Hindlimb muscle (tissue), 1 donor: ENCODE measurements around the gene ABCA13. TPM values are rescaled to one million over a fixed set of nuclear protein-coding genes. Genes with fewer than 3 reads are reported as not detected.
A peak's percentile ranks its signal among the peaks of the same experiment; 100 is the strongest.

Experiments
- DNase-seq: peaks from one replicate; pipeline ENCODE4 v3.0.0-alpha.2; 2013
- polyA plus RNA-seq: library from polyadenylated mRNA; unstranded; fragments of 120-200 nt; gene quantifications from one replicate; pipeline ENCODE4 v1.2.1, GENCODE V29; 2013; ENCODE audit not compliant: insufficient read length

Gene ABCA13
- polyA plus RNA-seq, 1 donor = 0.10 TPM

DNA sequence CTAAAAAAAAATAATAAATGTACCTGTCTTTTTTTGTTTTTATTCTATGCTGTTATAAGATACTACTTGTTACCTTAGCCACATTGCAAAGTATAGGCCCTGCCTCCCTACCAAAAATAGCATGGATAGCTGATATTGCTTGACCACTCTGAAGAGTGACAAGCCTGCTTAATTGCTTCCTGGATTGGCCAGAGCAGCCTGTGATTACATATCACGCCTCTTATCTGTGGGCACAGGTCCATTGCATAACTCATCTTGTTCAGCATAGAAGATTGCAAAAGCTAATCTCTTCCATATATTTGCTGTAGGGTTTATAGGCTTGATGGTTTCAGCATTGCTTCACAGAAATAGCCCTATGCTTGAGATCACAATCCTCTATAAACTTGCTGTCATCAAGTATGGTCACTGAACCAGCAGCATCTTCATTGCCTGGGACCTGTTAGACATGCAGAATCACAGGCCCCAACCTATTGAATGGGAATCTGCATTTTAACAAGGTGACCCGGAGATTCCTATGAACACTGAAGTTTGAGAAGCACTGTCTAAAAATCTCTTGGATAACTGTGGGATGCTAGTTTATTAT, 472.3 kb downstream of the ABCA13 start:
- DNase-seq = no peak

GRCh38 chr7:48658138-48658537, 486.9 kb downstream of the ABCA13 start:
- no peak for DNase-seq

- peak; percentile 18 for DNase-seq
These were observed 489.1 kb downstream of the ABCA13 start for GRCh38 chr7:48660306-48660870.

DNA sequence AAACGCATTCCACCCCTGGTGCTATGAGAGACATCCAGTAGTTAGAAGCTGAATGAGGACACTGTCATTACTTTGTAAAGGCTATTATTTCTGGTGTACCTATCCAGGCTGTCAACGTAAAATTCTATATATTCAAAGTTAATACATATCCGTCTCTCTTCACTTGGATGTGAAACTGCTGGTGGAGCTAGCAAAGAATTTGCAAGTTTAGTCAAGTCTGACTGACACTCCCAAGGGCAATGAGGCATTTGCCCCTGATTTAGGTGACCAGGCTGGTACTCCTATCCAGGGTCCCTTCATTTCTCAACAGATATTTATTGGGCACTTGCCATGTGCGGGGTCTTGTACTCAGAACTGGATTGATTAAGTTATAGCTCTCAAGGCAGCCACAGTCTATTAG, 493.0 kb downstream of the ABCA13 start:
- DNase-seq = no peak

- no peak for DNase-seq
These were observed 494.3 kb downstream of the ABCA13 start for GRCh38 chr7:48665353-48666135.

DNA sequence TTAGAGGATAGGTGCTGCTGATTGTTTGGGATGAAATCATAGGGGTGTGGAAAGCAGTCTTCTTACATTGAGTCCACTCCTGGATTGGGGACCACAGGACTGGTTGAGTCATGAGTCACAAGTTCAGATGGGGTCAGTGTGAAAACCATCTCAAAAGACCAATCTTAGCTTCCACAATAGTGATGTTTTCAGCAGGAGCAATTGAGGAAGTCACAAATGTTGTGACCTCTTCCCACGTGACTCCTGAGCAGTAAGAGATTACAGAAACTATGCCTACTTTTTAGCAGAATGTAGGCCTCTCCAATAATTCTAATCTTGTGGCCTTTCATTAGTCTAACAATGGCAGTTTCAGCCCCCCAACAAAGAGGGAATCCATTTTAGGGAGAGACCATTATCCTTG, 496.1 kb downstream of the ABCA13 start:
- DNase-seq = no peak

DNA sequence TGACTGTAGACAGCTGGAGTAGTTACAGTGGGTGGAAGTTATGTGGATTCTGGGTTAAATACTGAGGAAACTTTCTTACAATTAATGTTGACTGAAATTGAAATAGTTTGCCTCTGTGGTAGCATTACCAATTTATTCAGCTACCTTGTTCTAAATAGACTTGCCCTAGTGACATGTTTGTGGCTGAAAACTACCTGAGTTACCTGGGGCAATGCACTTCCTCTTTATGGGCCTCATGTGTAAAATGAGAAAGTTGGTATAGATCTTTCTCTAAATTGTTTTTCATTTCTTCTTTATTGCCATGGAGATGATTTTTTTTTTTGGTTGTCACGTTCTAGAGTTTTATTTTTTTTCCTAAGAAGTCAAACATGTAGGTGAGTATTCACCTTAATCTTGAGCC, 500.4 kb downstream of the ABCA13 start:
- no peak for DNase-seq

DNA sequence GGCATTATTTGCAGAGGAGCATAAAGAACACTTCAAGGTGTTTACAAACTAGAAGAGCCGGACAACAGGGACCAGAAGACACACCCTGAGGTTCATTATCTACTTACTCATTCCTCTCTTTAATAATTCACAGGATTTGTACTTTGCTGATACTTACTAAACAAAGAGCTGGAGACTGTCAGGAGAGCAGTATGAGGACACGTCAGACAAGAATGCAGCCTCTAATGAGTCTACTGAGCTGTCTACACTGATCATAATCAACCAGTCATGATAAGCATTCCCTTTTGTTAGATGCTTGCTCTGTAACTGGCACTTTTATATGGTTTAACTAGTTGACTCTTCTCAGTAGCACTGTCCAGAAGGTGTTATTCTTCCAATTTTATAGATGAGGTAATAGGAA, 509.7 kb downstream of the ABCA13 start:
- DNase-seq = no peak

DNA sequence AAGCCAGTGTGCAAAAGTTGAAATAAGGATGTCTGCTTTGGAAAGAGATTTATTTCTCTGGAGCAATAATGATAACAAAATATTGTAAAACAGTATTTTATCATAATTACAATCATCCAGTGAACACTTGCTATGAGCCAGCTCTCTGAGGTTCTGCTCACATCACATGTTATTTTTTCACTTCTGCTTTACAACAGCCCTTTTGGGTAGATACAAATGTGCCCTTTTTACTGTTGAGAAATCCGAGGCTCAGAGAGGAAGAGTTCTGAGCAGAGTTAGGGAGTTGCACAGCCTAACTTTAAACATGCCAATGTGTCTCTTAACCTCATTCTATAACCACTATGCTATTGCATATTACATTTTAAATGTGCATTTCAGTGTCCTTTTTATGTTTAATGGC, 520.5 kb downstream of the ABCA13 start:
- DNase-seq = no peak

Other genes starting within 250 kb of the ABCA13 start
- gene PKD1L1, start 223.0 kb upstream of the ABCA13 start, polyA plus RNA-seq = 0.88 TPM
- gene HUS1, start 191.8 kb upstream of the ABCA13 start, polyA plus RNA-seq = 16.7 TPM
- not detected for gene SUN3, start 142.4 kb upstream of the ABCA13 start, polyA plus RNA-seq
- not detected for gene C7orf57, start 135.9 kb upstream of the ABCA13 start, polyA plus RNA-seq
- gene UPP1, start 82.2 kb upstream of the ABCA13 start, polyA plus RNA-seq = 2.1 TPM